Measurements from ENCODE around the gene ORC4. TPM values are rescaled to one million over a fixed set of nuclear protein-coding genes. Genes with fewer than 3 reads are reported as not detected.
A peak's percentile ranks its signal among the peaks of the same experiment; 100 is the strongest.

The ORC4 gene
- total and polyA plus RNA-seq, 8 donors: 4.9 to 86.1 (median 9.6) TPM

- TF ChIP-seq EP300 (IDR thresholded peaks at IDR 0.05) (no peak), POLR2AphosphoS5 (IDR thresholded peaks at IDR 0.05) (no peak), POLR2A (IDR thresholded peaks at IDR 0.05) (no peak), CTCF (IDR thresholded peaks at IDR 0.05) (no peak)
- H3K36me3 ChIP-seq: peaks cover 4 to 59% (median 41%) of the 10 kb centered on the region in 4 donors
- DNase-seq: peak in 1 of 2 donors; percentile 43
These were observed 94.7 kb downstream of the ORC4 start for GRCh38 chr2:147925886-147926285.

GRCh38 chr2:147924647-147925046, 95.9 kb downstream of the ORC4 start:
- Histone ChIP-seq H3K4me3 (no peak overlapping the region), H3K27ac (no peak overlapping the region), H3K4me1 (peaks cover 0 to 20% (median 4%) of the 10 kb centered on the region in 4 donors), H3K27me3 (no peaks in the 10 kb centered on the region), H3K36me3 (peaks cover 4 to 57% (median 45%) of the 10 kb centered on the region in 4 donors), H3K9me3 (no peaks in the 10 kb centered on the region)
- 89 to 98% (median 94%) methylated on average over 3 of the region's 3 CpGs for WGBS, 5 donors
- intact Hi-C loops (cut with DNase I; ENCODE audit: low total_unique reads): no loop called here
- no peak for DNase-seq
- no peak for TF ChIP-seq POLR2A (IDR thresholded peaks at IDR 0.05)
- TF ChIP-seq EP300 (IDR thresholded peaks at IDR 0.05): no peak
- TF ChIP-seq CTCF (IDR thresholded peaks at IDR 0.05): no peak
- no peak for TF ChIP-seq POLR2AphosphoS5 (IDR thresholded peaks at IDR 0.05)

More at GRCh38 chr2:147925886-147926285, 94.7 kb downstream of the ORC4 start:
- Histone ChIP-seq H3K4me3 (no peak overlapping the region), H3K27me3 (no peaks in the 10 kb centered on the region), H3K4me1 (peaks cover 0 to 20% (median 4%) of the 10 kb centered on the region in 4 donors), H3K9me3 (no peaks in the 10 kb centered on the region), H3K27ac (no peak overlapping the region)
- intact Hi-C loops (cut with DNase I; ENCODE audit: low total_unique reads): no loop called here

GRCh38 chr2:147923846-147924245, 96.7 kb downstream of the ORC4 start:
- Histone ChIP-seq H3K4me3 (no peak overlapping the region), H3K27ac (no peak overlapping the region), H3K9me3 (no peaks in the 10 kb centered on the region), H3K36me3 (peaks cover 4 to 60% (median 48%) of the 10 kb centered on the region in 4 donors), H3K4me1 (peaks cover 0 to 20% (median 4%) of the 10 kb centered on the region in 4 donors), H3K27me3 (no peaks in the 10 kb centered on the region)
- TF ChIP-seq CTCF (IDR thresholded peaks at IDR 0.05) (no peak), POLR2A (IDR thresholded peaks at IDR 0.05) (no peak), POLR2AphosphoS5 (IDR thresholded peaks at IDR 0.05) (no peak), EP300 (IDR thresholded peaks at IDR 0.05) (no peak)
- DNase-seq: no peak
- intact Hi-C loops (cut with DNase I; ENCODE audit: low total_unique reads): no loop called here
- 79 to 92% (median 81%) methylated on average over 3 of the region's 3 CpGs for WGBS, 5 donors

- 79 to 86% (median 85%) methylated on average over 4 of the region's 4 CpGs for WGBS, 5 donors
- peaks cover 0 to 21% (median 12%) of the 10 kb centered on the region in 4 donors for H3K4me1 ChIP-seq
- intact Hi-C loops (cut with DNase I; ENCODE audit: low total_unique reads): no loop called here
- TF ChIP-seq CTCF (IDR thresholded peaks at IDR 0.05) (no peak), POLR2A (IDR thresholded peaks at IDR 0.05) (no peak)
- no peak overlapping the region for H3K4me3 ChIP-seq
- no peak overlapping the region for H3K27ac ChIP-seq
- peaks cover 0 to 55% (median 50%) of the 10 kb centered on the region in 4 donors for H3K36me3 ChIP-seq
- no peaks in the 10 kb centered on the region for H3K27me3 ChIP-seq
- H3K9me3 ChIP-seq: no peaks in the 10 kb centered on the region
- no peak for DNase-seq
These were observed 103.4 kb downstream of the ORC4 start for GRCh38 chr2:147917161-147917560.

Data from stomach (tissue), 9 donors.